ENCODE results near the gene FBRS. TPM values are rescaled to one million over a fixed set of nuclear protein-coding genes. Genes with fewer than 3 reads are reported as not detected.

FBRS gene
- total RNA-seq, 1 donor, result 65.2 TPM

DNA sequence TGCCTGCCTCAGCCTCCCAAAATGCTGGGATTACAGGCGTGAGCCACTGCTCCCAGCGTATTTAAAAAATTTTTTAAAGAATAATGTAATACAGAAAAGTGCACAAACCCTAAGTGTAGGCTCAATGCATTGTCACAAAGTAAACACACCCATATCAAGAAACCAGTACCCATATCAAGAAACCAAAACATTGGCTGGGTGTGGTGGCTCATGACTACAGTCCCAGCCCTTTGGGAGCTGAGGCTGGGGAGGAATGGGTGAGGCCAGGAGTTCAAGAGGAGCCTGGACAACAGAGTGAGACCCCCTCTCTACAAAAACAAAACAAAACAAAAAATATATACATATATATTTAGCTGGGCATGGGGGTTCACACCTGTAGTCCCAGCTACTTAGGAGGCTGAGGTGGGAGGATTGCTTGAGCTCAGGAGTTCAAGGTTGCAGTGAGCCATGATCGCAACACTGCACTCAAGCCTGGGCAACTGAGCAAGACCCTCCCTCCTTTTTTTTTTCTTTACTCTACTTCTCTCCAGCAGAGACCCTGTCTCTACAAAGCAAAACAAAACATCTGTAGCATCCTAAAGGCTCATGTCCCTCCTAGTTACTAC, 16.8 kb upstream of the FBRS start:
- DNase-seq (ENCODE audit: low read depth in 2 of 3, low spot score in 2 of 3), result no peak

DNA sequence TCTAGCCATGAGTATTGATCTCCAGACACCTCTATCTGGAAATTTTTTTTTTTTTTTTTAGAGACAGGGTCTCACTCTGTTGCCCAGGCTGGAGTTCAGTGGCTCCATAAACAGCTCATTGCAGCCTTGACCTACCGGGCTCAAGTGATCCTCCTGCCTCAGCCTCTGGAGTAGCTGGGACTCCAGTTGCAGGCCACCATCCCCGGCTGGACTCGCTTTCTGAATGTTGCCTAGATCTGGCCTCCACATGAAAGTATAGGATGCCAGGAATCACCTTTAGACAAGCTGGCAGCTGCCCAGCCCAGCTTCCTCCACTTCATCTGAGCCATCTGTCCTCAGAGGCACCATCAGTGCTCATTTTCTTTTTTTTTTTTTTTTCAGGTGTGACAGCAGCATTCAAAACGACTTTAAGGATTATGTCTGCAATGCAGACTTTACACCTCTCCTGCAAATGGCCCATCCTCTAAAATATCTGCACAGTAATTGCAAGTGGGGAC, 13.8 kb upstream of the FBRS start:
- no peak for DNase-seq (ENCODE audit: low read depth in 2 of 3, low spot score in 2 of 3)

DNA sequence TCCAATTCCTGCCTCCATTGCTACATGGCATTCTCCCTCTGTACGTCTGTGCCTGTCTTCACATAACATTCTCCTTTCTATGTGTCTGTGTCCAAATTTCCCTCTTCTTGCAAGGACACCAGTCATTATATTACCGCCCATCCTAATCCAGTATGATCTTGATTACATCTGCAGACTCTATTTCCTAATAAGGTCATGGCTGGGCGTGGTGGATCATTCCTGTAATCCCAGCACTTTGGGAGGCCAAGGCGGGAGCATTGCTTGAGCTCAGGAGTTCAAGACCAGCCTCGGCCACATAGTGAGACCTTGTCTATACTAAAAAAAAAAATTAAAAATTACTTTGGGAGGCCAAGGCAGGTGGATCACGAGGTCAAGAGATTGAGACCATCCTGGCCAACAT, 12.5 kb upstream of the FBRS start:
- no peak for DNase-seq (ENCODE audit: low read depth in 2 of 3, low spot score in 2 of 3)

DNA sequence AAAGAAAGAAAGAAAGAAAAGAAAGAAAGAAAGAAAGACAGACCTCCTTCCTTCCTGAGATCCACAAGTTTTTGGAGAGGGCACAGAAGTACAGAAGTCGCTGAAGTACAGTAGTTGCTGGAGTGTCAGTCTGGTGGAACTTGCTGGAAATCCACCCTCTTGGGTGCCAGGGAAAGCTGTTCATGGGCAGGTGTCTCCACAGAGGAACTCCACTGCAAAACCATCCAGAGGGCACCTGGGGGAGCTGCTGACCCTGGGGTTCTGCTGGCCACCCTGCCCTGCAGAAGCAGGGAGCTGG, 11.0 kb upstream of the FBRS start:
- DNase-seq (ENCODE audit: low read depth in 2 of 3, low spot score in 2 of 3), result no peak

DNA sequence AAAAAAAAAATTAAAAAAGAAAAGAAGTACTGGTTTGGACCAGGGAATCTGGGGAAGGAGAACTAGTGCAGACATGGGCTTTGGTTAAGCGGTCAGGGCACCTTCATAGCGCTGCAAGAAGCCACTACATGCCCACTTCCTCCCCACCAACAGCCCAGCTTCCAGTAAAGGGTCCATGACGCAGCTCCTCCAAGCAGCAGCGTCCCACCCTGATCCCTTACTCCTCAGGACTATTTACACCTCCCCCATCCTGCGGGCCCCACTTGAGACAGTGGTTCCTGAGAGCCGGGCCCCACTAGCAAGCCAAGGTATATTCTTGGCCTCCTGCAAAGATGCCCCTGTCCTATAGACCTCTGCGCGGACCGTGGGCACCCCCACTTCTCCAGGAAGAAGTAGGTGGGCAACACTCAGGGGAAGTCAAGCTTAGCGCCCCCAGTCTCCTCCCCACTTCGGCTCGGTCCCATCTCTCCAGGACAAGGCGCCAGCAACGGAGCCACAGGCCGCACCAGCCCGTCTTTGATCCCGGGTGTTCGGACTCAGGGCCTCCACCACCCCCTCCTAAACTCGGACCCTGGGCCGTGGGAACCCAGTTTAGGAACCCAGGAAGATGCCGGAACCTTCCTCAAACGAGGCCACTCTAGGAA, 8.4 kb upstream of the FBRS start:
- peak in 2 of 3 donors; percentile 64 to 83 for DNase-seq (ENCODE audit: low read depth in 2 of 3, low spot score in 2 of 3)

DNA sequence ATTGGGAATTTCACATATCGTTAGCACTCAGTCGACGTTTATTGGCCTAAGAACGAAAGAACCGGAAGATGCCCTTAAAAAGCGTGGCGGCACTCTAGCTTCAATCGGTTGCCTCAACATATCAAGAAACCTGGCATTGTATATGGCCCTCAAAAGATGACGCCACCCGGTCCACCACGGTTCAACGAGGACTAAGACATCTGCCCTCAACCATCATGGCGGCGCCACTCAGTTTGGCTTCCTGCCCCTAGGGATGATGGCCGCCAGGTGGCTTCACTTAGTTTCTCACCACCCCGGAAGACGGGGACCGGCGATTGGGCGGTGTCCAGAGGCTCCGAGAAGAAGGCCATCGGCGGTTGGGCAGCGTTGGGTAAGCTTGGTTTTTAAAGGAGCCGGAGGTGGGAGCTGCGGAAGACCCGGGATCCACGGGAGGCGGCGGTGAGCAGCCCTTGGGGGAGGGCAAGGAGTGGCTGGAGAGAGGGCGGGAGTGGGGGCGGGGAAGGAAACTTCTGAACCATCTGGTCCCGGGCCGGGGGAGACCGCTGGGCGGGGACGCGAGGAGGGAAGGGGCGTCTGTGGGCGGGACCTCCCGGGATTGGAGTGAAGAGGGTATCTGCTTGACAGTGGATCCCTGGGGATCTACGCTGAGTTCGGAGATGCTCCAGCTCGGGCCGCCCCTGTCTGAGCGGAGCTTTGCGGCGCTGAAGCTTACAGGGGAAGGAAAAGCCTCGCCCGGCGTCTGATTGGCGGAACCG, 7.7 kb upstream of the FBRS start, which contains the start of gene PRR14:
PRR14 (plus strand) TSS at position 592 of the 755 bp plus-strand sequence. CDS start 686 bp downstream, outside the sequence.
- peak; percentile 93 to 100 (median 100) for DNase-seq (ENCODE audit: low read depth in 2 of 3, low spot score in 2 of 3)

DNA sequence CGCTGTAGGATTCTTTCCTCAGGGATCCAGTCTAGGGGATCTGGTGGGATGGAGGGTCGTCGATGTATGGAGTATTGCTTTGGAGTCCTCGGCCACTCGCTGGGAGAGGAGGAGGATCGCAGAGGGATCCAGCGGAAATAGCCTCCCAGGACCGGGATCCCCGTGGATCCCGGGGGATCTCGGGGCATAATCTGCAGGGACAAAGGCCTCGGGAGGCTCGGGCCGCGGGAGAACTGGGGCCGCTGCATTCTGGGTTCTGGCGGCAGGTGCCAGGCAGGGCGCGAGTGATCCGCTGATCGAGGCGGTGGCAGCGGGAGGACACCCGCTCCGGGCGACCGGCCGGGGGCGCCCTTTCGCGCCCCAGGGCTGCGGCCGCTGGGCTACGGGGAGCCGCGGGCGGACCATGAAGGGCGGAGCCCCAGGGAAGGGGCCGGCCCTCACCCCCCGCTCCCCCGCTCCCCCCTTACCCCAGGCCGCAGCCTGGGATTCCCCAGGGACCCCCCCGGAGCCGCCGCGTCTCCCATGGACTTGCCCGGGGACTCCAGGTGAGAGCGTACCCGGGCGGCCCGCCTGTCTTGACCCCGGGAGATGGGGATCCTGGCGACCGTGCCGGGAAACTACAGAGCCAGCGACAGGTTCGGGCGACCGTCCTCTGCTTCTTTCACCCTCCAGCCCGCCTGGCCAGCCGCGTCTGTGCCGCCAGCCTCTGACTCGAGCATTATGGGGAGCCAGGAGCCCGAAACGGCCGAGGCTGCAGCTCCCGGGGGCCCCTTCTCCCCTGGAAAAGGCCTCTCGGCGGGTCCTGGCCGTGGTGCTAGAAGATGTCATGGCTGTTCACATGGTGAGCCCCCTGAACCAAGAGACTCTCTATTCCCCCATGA, 6.9 kb upstream of the FBRS start:
- peak; percentile 64 to 83 (median 81) for DNase-seq (ENCODE audit: low read depth in 2 of 3, low spot score in 2 of 3)

DNA sequence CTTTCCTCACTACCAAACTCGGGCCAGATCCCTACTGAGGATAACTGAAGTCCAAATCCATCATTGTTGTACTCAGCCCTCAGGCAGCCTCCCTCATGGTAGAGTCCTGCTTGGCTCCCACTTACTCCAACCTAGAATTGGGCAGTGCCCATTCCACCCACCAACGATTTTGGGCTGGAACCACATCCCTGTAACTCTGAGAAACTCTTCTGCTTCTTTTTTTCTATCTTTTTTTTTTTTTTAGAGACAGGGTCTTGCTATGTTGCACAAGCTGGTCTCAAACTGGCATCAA, 6.3 kb upstream of the FBRS start:
- no peak for DNase-seq (ENCODE audit: low read depth in 2 of 3, low spot score in 2 of 3)

DNA sequence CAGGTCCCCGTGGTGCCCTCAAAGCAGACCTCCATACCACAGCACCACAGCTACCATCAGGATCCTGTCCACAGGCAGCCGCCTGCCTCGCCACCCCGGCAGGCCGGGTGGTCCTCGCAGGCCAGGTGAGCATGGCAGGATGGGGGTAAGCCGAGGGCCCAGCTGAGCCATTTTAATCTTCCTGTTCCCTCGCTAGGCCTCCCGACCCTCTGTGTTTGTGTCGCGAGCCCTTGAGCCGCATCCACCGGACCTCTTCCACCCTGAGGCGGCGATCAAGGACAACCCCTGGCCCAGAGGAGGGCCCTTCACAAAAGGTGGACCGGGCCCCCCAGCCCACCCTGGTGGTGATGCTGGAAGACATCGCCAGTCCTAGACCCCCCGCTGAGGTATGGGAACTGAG, 5.5 kb upstream of the FBRS start:
- DNase-seq (ENCODE audit: low read depth in 2 of 3, low spot score in 2 of 3), result no peak

DNA sequence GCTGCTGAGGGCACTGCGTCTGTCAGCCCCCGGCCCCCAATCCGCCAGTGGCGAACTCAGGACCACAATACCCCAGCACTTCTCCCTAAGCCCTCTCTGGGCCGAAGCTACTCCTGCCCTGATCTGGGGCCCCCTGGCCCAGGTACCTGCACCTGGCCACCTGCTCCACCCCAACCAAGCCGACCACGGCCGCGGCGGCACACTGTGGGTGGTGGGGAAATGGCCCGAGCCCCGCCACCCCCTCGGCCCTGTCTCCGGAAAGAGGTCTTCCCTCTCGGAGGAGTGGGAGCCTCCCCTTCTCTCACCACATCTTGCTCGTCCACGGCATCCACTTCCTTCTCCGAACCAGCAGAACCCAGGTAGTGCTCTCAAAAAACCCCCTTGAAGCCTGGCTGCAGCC, 3.4 kb upstream of the FBRS start:
- no peak for DNase-seq (ENCODE audit: low read depth in 2 of 3, low spot score in 2 of 3)

DNA sequence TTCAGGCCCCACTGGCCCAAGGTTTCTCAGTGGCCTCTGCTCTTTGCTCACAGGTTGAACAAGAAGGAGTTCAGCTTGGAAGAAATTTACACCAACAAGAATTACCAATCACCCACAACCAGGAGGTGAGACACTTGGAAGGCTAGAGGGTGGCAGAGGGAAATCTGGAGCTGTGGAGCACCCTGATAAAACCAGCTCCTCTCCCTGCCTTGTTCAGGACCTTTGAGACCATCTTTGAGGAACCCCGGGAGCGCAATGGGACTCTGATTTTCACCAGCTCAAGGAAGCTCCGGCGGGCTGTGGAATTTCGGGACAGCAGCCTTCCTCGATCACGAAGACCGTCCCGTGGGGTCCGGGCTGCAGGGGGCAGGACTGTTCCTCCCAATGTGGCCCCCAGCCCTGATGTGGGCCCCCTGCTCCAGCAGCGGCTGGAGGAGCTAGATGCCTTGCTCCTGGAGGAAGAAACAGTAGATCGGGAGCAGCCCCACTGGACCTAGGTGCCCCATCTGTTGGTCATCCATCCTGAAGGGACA, 2.4 kb upstream of the FBRS start:
- DNase-seq (ENCODE audit: low read depth in 2 of 3, low spot score in 2 of 3), result no peak

DNA sequence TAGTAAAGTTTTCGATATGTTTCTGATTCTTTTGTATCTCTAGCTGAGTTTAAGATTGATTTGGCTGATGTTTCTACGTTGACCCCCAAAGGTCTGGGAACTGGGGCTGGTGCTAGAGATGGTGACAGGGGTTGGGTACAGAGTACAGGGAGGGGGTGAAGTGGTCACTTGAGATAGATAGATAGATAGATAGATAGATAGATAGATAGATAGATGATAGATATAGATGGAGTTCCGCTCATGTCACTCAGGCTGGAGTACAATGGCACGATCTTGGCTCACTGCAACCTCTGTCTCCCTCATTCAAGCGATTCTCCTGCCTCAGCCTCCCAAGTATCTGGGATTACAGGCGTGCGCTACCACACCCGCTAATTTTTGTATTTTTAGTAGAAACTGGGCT, 1.8 kb upstream of the FBRS start:
- DNase-seq (ENCODE audit: low read depth in 2 of 3, low spot score in 2 of 3), result no peak

DNA sequence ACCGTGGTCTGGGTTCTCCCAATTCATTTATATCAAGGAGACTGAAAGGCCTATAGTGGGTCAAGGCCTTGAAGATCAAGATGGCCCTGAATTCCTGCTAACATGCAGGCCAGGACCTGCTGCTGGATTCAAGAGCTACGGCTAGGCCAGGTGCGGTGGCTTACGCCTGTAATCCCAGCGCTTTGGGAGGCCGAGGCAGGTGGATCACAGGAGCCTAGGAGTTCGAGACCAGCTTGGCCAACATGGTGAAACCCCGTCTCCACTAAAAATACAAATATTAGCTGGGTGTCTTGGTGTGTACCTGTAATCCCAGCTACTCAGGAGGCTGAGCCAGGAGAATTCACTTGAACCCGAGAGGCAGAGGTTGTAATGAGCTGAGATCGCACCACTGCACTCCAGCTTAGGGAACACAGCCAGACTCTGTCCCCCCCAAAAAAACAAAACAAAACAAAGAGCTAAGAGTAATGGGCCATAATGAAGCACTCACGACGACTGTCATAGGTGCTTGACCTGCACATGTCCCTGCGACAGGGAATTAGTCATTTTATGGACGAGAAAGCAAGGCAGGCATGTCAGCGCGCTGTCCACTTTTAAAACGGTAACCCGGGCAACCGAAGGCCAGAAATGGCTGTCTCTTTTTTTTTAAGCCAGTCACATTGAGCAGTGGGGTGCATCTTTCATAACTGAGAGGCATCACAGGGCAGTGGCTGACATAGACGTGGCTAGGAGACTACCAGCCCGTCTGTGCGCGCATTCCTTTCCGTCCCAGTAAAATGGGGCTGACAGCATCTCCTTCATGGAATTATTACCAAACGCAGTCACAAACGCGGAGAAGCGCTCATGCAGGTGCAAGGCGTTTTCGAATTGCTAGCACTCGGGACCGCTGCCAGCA, 1.0 kb upstream of the FBRS start:
- DNase-seq (ENCODE audit: low read depth in 2 of 3, low spot score in 2 of 3), result no peak

DNA sequence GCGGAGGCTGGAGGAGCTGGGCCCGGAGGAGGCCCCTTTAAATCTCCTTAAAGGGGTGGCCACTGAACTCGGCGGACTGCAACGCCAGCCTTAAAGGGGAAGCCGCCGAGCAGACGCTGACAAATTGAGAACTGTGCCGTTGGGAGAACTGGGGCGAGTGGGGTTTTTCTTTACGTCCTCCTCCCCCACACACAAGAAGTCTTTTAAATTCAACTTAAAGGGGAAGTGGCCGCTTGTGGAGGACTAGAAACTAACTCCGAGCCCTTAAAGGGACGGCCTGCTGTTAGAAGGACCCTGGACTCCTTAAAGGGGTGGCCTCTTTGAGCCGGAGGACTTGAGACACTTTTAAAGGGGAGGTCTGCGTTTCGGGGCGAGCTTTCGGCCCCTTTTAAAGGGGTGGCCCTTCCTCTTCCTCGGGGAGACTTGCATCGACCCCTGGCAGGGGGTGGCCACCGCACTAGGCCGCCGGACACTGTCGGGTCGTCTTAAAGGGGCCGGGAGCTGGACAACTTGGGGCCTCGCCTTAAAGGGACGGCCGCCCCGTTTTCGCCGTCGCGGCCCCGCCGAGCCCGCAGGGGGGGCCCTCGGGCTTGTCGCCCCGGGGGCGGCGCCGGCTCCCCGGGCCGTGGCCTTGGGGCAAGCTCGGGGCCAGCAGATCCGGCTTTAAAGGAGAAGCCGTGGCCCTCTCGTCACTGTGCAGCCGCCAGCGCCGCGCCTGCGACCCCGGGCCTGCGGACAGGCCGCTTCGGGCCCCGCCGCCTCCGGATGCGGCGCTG, 688 bp downstream of the FBRS start:
- DNase-seq (ENCODE audit: low read depth in 2 of 3, low spot score in 2 of 3), result peak in 2 of 3 donors; percentile 98 to 99

DNA sequence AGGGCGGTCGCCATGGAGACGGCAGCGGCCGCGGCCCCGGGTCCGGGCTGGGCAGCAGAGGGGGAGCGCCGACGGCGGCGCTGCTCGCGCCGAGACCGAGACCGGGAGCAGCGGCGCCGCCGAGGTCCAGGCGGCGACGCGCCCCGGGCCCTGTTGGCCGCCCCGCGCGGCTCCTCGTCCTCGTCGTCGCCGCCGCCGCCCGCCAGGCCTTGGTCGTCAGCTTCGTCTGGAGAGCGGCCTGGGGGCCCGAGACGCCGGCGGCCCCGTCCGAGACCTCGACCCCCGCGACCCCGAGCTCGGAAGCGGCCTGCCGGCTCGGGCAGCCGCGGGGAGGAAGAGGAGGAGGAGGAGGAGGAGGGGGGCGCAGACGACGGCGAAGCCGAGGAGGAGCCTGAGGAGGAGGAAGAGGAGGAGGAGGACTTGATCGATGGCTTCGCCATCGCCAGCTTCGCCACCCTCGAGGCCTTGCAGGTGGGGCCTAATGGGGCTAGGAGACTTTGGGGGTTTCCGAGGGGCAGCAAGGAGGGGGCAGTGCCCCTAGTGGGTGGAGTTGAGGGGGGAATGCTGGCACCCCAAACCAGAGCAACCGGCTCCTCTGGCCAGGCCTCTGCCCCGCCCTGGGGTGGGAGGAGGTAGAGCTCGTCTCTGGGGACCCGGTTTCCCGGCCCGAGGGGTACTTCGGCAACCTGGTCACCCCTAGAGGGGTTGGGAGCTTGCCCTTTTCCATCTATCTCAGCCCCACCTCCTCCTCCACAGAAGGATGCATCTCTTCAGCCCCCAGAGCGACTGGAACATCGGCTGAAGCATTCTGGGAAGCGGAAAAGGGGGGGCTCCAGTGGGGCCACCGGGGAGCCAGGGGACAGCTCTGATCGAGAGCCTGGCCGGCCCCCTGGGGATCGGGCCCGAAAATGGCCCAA, 1.5 kb downstream of the FBRS start:
- DNase-seq (ENCODE audit: low read depth in 2 of 3, low spot score in 2 of 3), result peak in 2 of 3 donors; percentile 50 to 62

DNA sequence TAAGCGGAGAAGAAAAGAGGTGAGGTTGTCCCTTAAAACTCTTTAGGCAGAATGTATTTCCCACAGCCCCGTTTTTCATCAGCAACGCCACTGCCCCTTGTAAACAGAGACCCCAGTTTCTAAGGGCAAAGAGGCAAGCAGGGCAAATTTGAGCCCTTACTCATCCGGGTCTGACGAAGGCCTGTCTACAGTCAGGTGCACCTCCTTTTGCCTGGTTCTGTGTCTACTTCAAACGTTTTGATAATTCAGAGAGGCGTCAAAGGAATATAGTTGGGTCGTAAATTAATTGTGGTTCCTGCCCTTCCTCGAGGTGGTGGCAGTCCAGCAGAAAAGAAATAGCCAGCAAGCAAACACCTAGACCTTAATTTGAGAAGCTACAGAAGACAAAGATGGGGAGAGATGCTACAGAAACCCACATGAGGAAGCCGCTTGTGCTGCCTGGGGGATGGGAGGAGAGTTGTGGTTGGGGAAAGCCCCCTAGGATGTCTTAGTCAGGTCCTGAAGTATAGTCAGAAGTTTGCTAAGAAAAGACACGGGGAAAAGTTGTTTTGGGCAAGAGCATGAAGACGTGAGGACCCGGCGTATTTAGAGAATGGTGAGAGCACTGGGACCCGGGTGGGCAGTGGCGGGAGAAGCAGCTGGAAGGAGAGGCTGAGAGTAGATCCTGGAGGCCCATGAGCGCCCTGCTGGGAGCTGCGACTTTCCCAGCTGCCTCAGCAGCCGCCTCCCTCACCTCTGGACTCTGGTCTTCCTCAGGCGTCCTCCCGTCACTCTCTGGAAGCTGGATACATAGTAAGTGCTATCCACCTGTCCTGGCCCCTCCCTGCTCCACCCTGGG, 2.4 kb downstream of the FBRS start:
- DNase-seq (ENCODE audit: low read depth in 2 of 3, low spot score in 2 of 3), result peak in 2 of 3 donors; percentile 83 to 85

DNA sequence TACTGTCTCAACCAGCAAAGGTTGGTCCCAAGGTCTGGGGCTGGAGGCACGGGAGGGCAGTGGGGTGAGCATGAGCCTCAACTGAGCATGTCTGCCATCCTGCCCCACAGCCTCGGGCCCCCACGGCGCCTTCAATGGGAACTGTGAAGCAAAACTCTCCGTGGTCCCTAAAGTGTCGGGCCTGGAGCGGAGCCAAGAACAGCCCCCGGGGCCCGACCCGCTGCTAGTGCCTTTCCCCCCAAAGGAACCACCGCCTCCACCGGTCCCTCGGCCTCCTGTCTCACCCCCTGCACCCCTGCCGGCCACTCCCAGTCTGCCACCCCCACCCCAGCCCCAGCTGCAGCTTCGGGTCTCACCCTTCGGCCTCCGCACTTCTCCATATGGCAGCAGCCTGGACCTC, 4.2 kb downstream of the FBRS start:
- no peak for DNase-seq (ENCODE audit: low read depth in 2 of 3, low spot score in 2 of 3)

Data from hematopoietic multipotent progenitor cell (in vitro differentiated cells).